ENCODE measurements around the gene SPIRE1. TPM values are rescaled to one million over a fixed set of nuclear protein-coding genes. Genes with fewer than 3 reads are reported as not detected.

The SPIRE1 gene
- total and polyA plus RNA-seq, 4 donors: 46.9 to 64.2 (median 56.3) TPM

GRCh38 chr18:12452784-12453183 lies 205.1 kb downstream of the SPIRE1 start:
- Histone ChIP-seq H3K4me1 (ENCODE audit: control insufficient read depth, insufficient read depth, low read length) (peaks cover 11% of the 10 kb centered on the region), H3K27ac (ENCODE audit: low read depth, low read length) (no peak overlapping the region), H3K9me3 (ENCODE audit: control insufficient read depth, insufficient read depth, low read length) (no peaks in the 10 kb centered on the region), H3K4me3 (ENCODE audit: low read depth, low read length) (no peak overlapping the region), H3K36me3 (ENCODE audit: control insufficient read depth, insufficient read depth, low read length) (peaks cover 29% of the 10 kb centered on the region), H3K27me3 (ENCODE audit: control insufficient read depth, insufficient read depth, low read length) (no peaks in the 10 kb centered on the region)
- WGBS (ENCODE audit: insufficient coverage): no CpG with 5 or more reads among the region's 3 CpGs
- no peak for DNase-seq (ENCODE audit: low read depth in 4 of 6, low spot score in 6 of 6)

GRCh38 chr18:12451428-12451827 lies 206.5 kb downstream of the SPIRE1 start:
- Histone ChIP-seq H3K36me3 (ENCODE audit: control insufficient read depth, insufficient read depth, low read length) (peaks cover 29% of the 10 kb centered on the region), H3K4me1 (ENCODE audit: control insufficient read depth, insufficient read depth, low read length) (peaks cover 5% of the 10 kb centered on the region), H3K27ac (ENCODE audit: low read depth, low read length) (no peak overlapping the region), H3K4me3 (ENCODE audit: low read depth, low read length) (no peak overlapping the region), H3K27me3 (ENCODE audit: control insufficient read depth, insufficient read depth, low read length) (no peaks in the 10 kb centered on the region), H3K9me3 (ENCODE audit: control insufficient read depth, insufficient read depth, low read length) (no peaks in the 10 kb centered on the region)
- DNase-seq (ENCODE audit: low read depth in 4 of 6, low spot score in 6 of 6): no peak
- 59% methylated on average over 3 of the region's 4 CpGs for WGBS (ENCODE audit: insufficient coverage)

DNA sequence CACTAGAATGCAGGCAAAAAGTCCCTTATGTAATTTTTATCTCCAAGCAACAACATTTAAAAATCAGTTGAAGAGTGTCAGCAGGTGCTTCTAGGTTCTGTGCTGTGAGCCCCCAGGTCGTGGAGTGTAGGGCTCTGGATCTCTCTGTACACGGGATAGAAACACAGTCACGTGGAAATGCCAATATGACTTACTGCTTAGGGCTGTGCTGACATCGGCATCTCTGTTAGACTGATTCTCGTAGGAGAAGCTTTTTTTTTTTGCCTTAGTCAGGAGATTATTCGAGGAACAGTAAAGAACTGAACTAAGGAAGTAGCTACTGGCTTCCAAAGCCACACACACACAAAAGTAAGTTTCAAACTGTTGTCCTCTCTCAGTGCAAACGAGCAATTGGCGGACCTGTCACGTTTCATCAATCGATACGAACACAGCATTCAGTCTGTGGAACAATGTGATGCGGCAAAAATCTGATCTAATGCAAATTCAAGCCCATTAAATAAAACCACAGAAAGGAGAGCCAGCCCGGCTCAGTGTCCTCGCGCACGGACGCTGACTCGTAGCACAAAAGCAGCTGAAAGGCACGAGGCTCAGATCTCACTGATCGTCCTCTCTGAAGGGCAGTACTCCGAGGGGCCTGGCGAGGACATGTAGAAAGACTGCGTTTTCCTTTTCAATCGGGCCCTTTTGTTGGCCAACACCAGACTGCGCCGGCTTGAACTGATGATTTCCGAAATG lies 208.7 kb downstream of the SPIRE1 start:
- Histone ChIP-seq H3K4me1 (ENCODE audit: control insufficient read depth, insufficient read depth, low read length) (no peaks in the 10 kb centered on the region), H3K36me3 (ENCODE audit: control insufficient read depth, insufficient read depth, low read length) (peaks cover 32% of the 10 kb centered on the region), H3K9me3 (ENCODE audit: control insufficient read depth, insufficient read depth, low read length) (peaks cover 2% of the 10 kb centered on the region), H3K27me3 (ENCODE audit: control insufficient read depth, insufficient read depth, low read length) (no peaks in the 10 kb centered on the region), H3K27ac (ENCODE audit: low read depth, low read length) (no peak overlapping the region), H3K4me3 (ENCODE audit: low read depth, low read length) (no peak overlapping the region)
- WGBS (ENCODE audit: insufficient coverage): 53% methylated on average over 20 of the region's 27 CpGs
- peak in 1 of 6 donors; percentile 21 for DNase-seq (ENCODE audit: low read depth in 4 of 6, low spot score in 6 of 6)

GRCh38 chr18:12445554-12445953 lies 212.4 kb downstream of the SPIRE1 start:
- 86% methylated on average over 1 of the region's 4 CpGs for WGBS (ENCODE audit: insufficient coverage)
- Histone ChIP-seq H3K4me1 (ENCODE audit: control insufficient read depth, insufficient read depth, low read length) (peaks cover 4% of the 10 kb centered on the region), H3K36me3 (ENCODE audit: control insufficient read depth, insufficient read depth, low read length) (peaks cover 17% of the 10 kb centered on the region), H3K27ac (ENCODE audit: low read depth, low read length) (no peak overlapping the region), H3K27me3 (ENCODE audit: control insufficient read depth, insufficient read depth, low read length) (no peaks in the 10 kb centered on the region), H3K4me3 (ENCODE audit: low read depth, low read length) (no peak overlapping the region), H3K9me3 (ENCODE audit: control insufficient read depth, insufficient read depth, low read length) (peaks cover 9% of the 10 kb centered on the region)
- peak in 1 of 6 donors; percentile 22 for DNase-seq (ENCODE audit: low read depth in 4 of 6, low spot score in 6 of 6)

DNA sequence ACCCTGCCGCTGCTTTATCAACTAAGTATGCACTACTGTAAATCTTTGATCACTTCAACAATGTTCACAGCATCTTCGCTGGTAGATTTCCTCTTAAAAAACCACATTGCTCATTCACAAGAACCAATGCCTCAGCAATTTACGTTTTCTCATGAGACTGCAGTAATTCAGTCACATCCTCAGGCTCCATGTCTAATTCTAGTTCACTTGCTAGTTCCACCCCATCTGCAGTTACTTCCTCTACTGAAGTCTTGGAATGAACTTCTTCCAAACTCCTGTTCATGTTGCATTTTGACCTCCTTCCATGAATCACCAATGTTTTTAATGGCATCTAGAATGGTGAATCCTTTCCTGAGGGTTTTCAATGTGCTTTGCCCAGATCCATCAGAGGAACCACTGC lies 214.4 kb downstream of the SPIRE1 start:
- no peak overlapping the region for H3K27ac ChIP-seq (ENCODE audit: low read depth, low read length)
- H3K27me3 ChIP-seq (ENCODE audit: control insufficient read depth, insufficient read depth, low read length): no peaks in the 10 kb centered on the region
- 96% methylated on average over 3 of the region's 3 CpGs for WGBS (ENCODE audit: insufficient coverage)
- no peak overlapping the region for H3K4me3 ChIP-seq (ENCODE audit: low read depth, low read length)
- DNase-seq (ENCODE audit: low read depth in 4 of 6, low spot score in 6 of 6): no peak
- peaks cover 4% of the 10 kb centered on the region for H3K4me1 ChIP-seq (ENCODE audit: control insufficient read depth, insufficient read depth, low read length)
- H3K9me3 ChIP-seq (ENCODE audit: control insufficient read depth, insufficient read depth, low read length): peaks cover 9% of the 10 kb centered on the region
- peaks cover 7% of the 10 kb centered on the region for H3K36me3 ChIP-seq (ENCODE audit: control insufficient read depth, insufficient read depth, low read length)

GRCh38 chr18:12442946-12443345 lies 215.0 kb downstream of the SPIRE1 start:
- no peak overlapping the region for H3K4me3 ChIP-seq (ENCODE audit: low read depth, low read length)
- H3K36me3 ChIP-seq (ENCODE audit: control insufficient read depth, insufficient read depth, low read length): peaks cover 7% of the 10 kb centered on the region
- H3K27me3 ChIP-seq (ENCODE audit: control insufficient read depth, insufficient read depth, low read length): no peaks in the 10 kb centered on the region
- H3K4me1 ChIP-seq (ENCODE audit: control insufficient read depth, insufficient read depth, low read length): peaks cover 4% of the 10 kb centered on the region
- DNase-seq (ENCODE audit: low read depth in 4 of 6, low spot score in 6 of 6): no peak
- no peak overlapping the region for H3K27ac ChIP-seq (ENCODE audit: low read depth, low read length)
- peaks cover 9% of the 10 kb centered on the region for H3K9me3 ChIP-seq (ENCODE audit: control insufficient read depth, insufficient read depth, low read length)
- WGBS (ENCODE audit: insufficient coverage): no CpG with 5 or more reads among the region's 1 CpG

GRCh38 chr18:12441475-12442034 lies 216.4 kb downstream of the SPIRE1 start:
- Histone ChIP-seq H3K9me3 (ENCODE audit: control insufficient read depth, insufficient read depth, low read length) (peaks cover 9% of the 10 kb centered on the region), H3K36me3 (ENCODE audit: control insufficient read depth, insufficient read depth, low read length) (peaks cover 9% of the 10 kb centered on the region), H3K4me3 (ENCODE audit: low read depth, low read length) (no peak overlapping the region), H3K27ac (ENCODE audit: low read depth, low read length) (no peak overlapping the region), H3K27me3 (ENCODE audit: control insufficient read depth, insufficient read depth, low read length) (no peaks in the 10 kb centered on the region), H3K4me1 (ENCODE audit: control insufficient read depth, insufficient read depth, low read length) (peaks cover 4% of the 10 kb centered on the region)
- peak in 1 of 6 donors; percentile 33 for DNase-seq (ENCODE audit: low read depth in 4 of 6, low spot score in 6 of 6)
- 71% methylated on average over 12 of the region's 12 CpGs for WGBS (ENCODE audit: insufficient coverage)

DNA sequence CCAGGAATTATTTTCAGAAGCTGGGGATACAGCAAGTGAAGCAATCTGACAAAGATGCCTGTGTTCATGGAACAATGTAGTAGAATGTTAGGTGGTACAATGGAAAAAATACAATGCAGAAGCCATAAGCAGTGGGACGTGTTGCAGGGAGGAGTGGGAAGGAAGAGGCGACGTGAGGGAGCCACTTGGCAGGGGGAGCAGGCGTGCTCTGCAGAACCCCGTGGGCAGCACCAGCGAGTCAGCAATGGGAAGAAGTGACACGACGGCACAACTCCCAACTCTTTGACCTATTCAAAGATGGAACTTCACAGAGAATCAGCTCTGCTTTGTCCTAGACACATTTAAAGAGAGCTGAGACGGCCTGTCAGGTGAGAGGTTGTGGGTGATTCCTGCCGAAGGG lies 219.7 kb downstream of the SPIRE1 start:
- peaks cover 29% of the 10 kb centered on the region for H3K36me3 ChIP-seq (ENCODE audit: control insufficient read depth, insufficient read depth, low read length)
- H3K27ac ChIP-seq (ENCODE audit: low read depth, low read length): no peak overlapping the region
- no peak overlapping the region for H3K4me3 ChIP-seq (ENCODE audit: low read depth, low read length)
- 76% methylated on average over 10 of the region's 10 CpGs for WGBS (ENCODE audit: insufficient coverage)
- no peaks in the 10 kb centered on the region for H3K9me3 ChIP-seq (ENCODE audit: control insufficient read depth, insufficient read depth, low read length)
- no peaks in the 10 kb centered on the region for H3K27me3 ChIP-seq (ENCODE audit: control insufficient read depth, insufficient read depth, low read length)
- H3K4me1 ChIP-seq (ENCODE audit: control insufficient read depth, insufficient read depth, low read length): peaks cover 4% of the 10 kb centered on the region
- no peak for DNase-seq (ENCODE audit: low read depth in 4 of 6, low spot score in 6 of 6)

- Histone ChIP-seq H3K36me3 (ENCODE audit: control insufficient read depth, insufficient read depth, low read length) (peaks cover 48% of the 10 kb centered on the region), H3K4me3 (ENCODE audit: low read depth, low read length) (no peak overlapping the region), H3K9me3 (ENCODE audit: control insufficient read depth, insufficient read depth, low read length) (no peaks in the 10 kb centered on the region), H3K4me1 (ENCODE audit: control insufficient read depth, insufficient read depth, low read length) (no peaks in the 10 kb centered on the region), H3K27ac (ENCODE audit: low read depth, low read length) (no peak overlapping the region), H3K27me3 (ENCODE audit: control insufficient read depth, insufficient read depth, low read length) (no peaks in the 10 kb centered on the region)
- 77% methylated on average over 5 of the region's 8 CpGs for WGBS (ENCODE audit: insufficient coverage)
- no peak for DNase-seq (ENCODE audit: low read depth in 4 of 6, low spot score in 6 of 6)
Measured at GRCh38 chr18:12435867-12436266, 222.0 kb downstream of the SPIRE1 start.

GRCh38 chr18:12434541-12434929 lies 223.4 kb downstream of the SPIRE1 start:
- Histone ChIP-seq H3K27ac (ENCODE audit: low read depth, low read length) (no peak overlapping the region), H3K4me1 (ENCODE audit: control insufficient read depth, insufficient read depth, low read length) (no peaks in the 10 kb centered on the region)

More at GRCh38 chr18:12434541-12434929, 223.4 kb downstream of the SPIRE1 start:
- DNase-seq (ENCODE audit: low read depth in 4 of 6, low spot score in 6 of 6): no peak
- H3K27me3 ChIP-seq (ENCODE audit: control insufficient read depth, insufficient read depth, low read length): no peaks in the 10 kb centered on the region
- no peak overlapping the region for H3K4me3 ChIP-seq (ENCODE audit: low read depth, low read length)
- H3K9me3 ChIP-seq (ENCODE audit: control insufficient read depth, insufficient read depth, low read length): no peaks in the 10 kb centered on the region
- 97% methylated on average over 14 of the region's 14 CpGs for WGBS (ENCODE audit: insufficient coverage)
- peaks cover 61% of the 10 kb centered on the region for H3K36me3 ChIP-seq (ENCODE audit: control insufficient read depth, insufficient read depth, low read length)

Data from spinal cord (tissue), 10 donors.